ENCODE results near the gene ELK4.

ELK4 gene

DNA sequence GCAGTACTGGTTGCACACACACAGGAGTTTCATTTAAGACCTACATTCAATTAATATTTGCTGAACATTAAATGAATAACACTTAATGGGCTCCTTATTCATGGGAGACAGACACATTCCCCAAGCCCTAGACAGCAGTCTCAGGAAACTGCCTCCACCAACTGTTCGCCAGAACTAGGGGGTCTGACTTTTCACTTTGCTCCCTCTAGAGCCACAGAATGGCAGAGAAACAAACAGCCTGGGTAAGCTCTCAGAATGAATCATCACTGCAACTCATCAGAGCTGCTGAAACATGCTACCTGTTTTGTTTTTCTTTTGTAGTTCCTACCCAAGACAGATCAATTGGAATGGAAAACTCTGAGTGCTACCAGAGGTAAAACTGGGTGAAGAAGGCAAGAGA lies 31.7 kb downstream of the ELK4 start:
- TF ChIP-seq, protein P1, sequence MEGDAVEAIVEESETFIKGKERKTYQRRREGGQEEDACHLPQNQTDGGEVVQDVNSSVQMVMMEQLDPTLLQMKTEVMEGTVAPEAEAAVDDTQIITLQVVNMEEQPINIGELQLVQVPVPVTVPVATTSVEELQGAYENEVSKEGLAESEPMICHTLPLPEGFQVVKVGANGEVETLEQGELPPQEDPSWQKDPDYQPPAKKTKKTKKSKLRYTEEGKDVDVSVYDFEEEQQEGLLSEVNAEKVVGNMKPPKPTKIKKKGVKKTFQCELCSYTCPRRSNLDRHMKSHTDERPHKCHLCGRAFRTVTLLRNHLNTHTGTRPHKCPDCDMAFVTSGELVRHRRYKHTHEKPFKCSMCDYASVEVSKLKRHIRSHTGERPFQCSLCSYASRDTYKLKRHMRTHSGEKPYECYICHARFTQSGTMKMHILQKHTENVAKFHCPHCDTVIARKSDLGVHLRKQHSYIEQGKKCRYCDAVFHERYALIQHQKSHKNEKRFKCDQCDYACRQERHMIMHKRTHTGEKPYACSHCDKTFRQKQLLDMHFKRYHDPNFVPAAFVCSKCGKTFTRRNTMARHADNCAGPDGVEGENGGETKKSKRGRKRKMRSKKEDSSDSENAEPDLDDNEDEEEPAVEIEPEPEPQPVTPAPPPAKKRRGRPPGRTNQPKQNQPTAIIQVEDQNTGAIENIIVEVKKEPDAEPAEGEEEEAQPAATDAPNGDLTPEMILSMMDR (IDR thresholded peaks at IDR 0.05; ENCODE audit: low read depth, low read length), result 0 out of 2 replicates have a peak, but pooled peaks have one; percentile 10
- H3K4me3 ChIP-seq (ENCODE audit: low read depth, low read length), result no peak overlapping the region

DNA sequence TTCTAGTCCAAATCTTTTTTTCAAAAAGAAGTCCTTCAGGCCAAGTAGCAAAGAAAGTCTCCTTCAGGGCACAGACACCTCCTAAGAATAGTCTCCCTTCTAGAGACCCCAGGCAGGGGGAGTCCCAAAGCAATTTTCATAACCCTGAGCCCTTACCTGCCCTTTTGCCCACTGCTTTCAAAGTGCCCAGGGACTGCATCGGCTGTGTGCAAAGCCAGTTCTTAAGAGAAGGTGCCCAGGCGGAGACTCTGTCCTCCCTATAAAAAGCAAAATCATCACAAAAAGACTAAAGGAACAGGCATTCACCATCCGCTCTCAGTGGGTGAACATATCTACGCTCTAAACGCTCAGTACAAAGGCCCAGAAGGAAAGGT lies 32.2 kb downstream of the ELK4 start:
- TF ChIP-seq, protein P1 (IDR thresholded peaks at IDR 0.05; ENCODE audit: low read depth, low read length), result no peak
- H3K4me3 ChIP-seq (ENCODE audit: low read depth, low read length), result peak overlapping the region; percentile 0; the same call in 1 of the 2 replicates

DNA sequence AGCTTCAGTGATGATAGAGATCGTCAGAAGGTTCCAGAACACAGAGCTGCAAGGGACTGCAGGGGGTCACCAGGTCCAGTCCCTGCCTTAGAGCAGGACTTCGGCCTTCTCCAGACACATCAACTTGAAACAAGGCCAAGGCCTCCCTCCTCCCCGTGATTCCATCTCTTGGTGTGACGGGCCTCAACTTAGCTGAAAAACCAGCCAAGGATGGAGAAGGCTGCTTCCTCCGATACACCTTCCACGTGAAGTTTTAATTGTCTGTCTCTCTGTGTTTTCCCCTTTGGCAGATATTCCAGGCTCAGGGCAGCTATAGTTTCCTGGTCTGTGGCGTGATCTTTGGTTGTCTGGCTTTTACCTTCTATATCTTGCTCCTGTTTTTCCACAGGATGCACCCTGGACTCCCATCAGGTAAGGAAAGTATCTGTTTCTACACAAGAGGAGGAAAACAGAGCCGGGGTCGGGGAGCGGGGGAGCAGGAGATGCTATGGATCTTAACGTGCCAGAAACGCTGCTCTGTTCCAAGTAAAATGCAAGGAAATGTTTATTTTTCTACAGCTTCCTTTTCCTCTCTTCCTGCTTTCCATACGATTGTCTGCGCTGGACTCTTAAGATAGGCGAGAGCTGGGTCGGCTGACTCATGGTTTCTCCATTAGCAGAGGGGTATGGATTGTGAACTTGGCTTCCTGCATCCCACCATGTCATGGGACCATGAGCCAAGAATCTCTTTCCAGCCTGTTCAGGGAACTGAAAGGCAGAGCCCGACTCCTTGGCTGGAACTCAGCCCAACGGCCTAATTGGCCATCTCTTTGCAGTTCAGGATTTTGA lies 32.8 kb downstream of the ELK4 start:
- H3K4me3 ChIP-seq (ENCODE audit: low read depth, low read length), result peak overlapping the region; percentile 0; the same call in 1 of the 2 replicates
- TF ChIP-seq, protein P1 (IDR thresholded peaks at IDR 0.05; ENCODE audit: low read depth, low read length), result no peak

DNA sequence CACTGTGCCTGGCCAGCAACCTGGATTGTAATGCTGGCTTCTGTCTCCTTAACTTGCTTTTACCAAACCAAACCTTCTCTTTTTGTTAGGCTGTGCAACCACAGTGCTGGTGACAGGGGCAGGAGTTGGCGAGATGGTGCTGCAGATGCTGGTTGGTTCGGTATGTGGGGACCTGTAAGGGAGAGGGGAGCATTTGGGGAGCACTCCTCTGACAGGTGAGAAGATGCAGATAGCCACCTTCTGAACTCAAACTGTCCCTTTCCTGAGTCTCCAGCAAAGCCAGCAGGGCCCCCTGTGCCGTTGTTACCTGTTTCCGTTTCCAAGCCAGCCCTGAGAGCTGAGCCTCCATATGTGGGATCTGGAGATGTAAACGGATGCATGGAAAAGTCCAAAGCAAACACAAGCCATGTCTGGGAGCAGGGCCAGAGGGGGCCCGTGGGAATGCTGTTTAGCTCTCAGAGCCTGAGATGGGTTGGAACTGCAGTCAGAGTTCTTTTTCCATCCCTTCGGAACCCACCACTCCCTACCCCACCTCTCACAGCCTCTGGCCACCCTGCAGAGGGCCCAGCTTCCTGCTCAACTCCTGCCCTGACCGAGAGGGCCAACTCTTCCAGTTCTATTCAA lies 34.0 kb downstream of the ELK4 start:
- H3K4me3 ChIP-seq (ENCODE audit: low read depth, low read length), result no peak overlapping the region
- TF ChIP-seq, protein P1 (IDR thresholded peaks at IDR 0.05; ENCODE audit: low read depth, low read length), result no peak

DNA sequence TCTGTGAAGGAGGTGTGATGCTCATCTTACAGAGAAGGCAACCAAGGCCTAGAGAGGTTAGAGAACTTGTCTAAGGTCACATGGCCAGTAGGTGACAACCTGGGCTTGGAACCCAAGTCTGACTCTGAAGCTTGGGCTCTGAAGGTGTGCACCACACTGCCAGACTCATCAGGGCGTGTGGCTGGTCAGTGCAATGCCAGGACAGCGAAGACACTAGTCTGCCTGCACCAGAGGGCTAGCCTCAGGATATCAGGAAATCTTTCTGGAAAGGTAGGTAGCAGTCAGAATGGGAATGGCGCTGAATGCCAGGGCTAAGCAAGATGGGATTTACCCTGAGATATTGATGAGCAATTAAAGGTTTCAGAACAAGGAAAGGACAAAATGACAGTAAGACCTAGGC lies 34.9 kb downstream of the ELK4 start:
- H3K4me3 ChIP-seq (ENCODE audit: low read depth, low read length), result no peak overlapping the region

DNA sequence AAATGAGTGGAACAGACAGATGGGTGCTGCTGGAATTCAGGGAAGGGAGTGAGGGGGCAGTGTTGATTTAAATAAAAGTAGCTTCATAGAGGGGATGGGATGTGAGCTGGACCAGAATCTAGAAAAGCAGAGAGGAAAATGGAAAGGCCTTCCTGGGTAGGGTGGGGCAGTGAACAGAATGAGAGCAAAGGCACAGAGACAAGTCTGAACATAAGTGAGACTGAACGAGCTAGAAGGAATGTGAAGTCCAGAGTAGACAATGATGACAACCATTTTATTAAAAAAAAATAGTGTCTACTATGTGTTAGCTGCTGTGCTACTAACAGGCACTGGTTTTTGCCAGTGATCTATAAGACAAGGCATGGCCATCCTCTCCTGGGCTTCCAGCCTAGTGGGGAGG lies 36.0 kb downstream of the ELK4 start:
- TF ChIP-seq, protein P1 (IDR thresholded peaks at IDR 0.05; ENCODE audit: low read depth, low read length), result no peak
- no peak overlapping the region for H3K4me3 ChIP-seq (ENCODE audit: low read depth, low read length)

More for the DNA sequence above, 34.9 kb downstream of the ELK4 start:
- TF ChIP-seq, protein P1 (IDR thresholded peaks at IDR 0.05; ENCODE audit: low read depth, low read length), result no peak

DNA sequence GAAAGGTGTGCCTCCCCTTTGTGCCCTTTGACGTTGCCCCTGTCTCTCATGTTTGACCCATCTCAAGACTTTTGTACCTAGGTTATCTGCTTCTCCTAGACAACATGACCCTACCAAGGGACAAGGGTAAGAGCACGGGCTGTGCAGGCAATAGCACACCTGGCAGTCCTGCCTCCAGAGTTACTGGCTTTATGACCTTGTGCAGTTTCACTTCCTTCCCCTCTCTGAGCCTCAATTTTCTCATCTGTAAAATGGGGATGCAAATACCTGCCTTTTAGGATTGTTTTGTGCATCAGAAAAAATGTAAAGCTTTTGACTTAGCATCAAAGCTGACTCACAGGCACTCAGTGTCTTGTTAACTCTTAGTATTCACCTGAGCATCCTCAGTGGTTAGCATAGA lies 36.4 kb downstream of the ELK4 start:
- TF ChIP-seq, protein P1 (IDR thresholded peaks at IDR 0.05; ENCODE audit: low read depth, low read length), result no peak
- no peak overlapping the region for H3K4me3 ChIP-seq (ENCODE audit: low read depth, low read length)

All from WI38 (cell line).